Subcutaneous adipose tissue (tissue), 4 donors: Measurements from ENCODE around the gene CETP. TPM values are rescaled to one million over a fixed set of nuclear protein-coding genes. Genes with fewer than 3 reads are reported as not detected.

Experiments used
- CTCF ChIP-seq: fragments of 450-650 bp; IDR thresholded peaks from one replicate; pipeline ENCODE4 v1.5.1; 2016; ENCODE audit warnings: low read depth, mild to moderate bottlenecking, control low read depth, antibody characterized with exemption, moderate library complexity
- total RNA-seq, 4 donors: library from RNA; depleted of rRNA; stranded (reverse); fragments of >200 nt; gene quantifications; one replicate each; pipeline ENCODE4 v1.1.0, GENCODE V29; 2016

Gene CETP
- total RNA-seq, 4 donors from 2014 or later, result 2.4 to 14.9 TPM; not detected in 2

GRCh38 chr16:56938664-56939513 is 22.9 kb upstream of the CETP start:
- no peak for TF ChIP-seq CTCF

- no peak for TF ChIP-seq CTCF
Measured at GRCh38 chr16:56939801-56940200, 21.9 kb upstream of the CETP start.

DNA sequence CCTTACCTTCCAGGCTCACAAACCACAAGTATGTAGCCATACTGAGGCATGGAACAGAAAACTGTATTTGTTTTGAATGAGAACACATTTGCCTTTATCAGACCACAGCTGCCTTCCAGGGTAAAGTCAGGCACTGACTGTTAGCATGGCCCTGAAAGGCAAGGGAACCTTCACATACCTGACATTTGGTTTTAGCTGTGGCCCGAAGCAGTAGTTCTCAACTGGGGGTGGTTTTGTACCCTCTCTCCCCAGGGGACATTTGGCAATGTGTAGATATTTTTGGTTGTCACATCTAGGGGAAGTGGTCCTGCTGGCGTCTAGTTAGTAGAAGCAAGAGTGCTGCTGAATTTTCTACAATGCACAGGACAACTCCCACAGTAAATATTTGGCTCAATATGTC is 20.7 kb upstream of the CETP start:
- no peak for TF ChIP-seq CTCF

- no peak for TF ChIP-seq CTCF
Measured at GRCh38 chr16:56941856-56942331, 19.9 kb upstream of the CETP start.

- TF ChIP-seq CTCF, result no peak
Measured at GRCh38 chr16:56943761-56944375, 17.9 kb upstream of the CETP start.

GRCh38 chr16:56944954-56945839 is 16.6 kb upstream of the CETP start:
- TF ChIP-seq CTCF, result no peak
